T-helper 1 cell (primary cell): ENCODE results near the gene ZNF556.
A peak's percentile ranks its signal among the peaks of the same experiment; 100 is the strongest.
"Not testable (repeated sequence)": the region's sequence is repeated elsewhere in the genome, so short reads cannot be mapped to it uniquely, and the experiment has no call there.

ENCODE experiments used
- DNase-seq, 5 donors: peaks; one replicate each; pipeline ENCODE4 v3.0.0-alpha.2; 2012 to 2020

The ZNF556 gene

GRCh38 chr19:2854849-2855248 is 12.3 kb upstream of the ZNF556 start:
- no peak for DNase-seq

DNA sequence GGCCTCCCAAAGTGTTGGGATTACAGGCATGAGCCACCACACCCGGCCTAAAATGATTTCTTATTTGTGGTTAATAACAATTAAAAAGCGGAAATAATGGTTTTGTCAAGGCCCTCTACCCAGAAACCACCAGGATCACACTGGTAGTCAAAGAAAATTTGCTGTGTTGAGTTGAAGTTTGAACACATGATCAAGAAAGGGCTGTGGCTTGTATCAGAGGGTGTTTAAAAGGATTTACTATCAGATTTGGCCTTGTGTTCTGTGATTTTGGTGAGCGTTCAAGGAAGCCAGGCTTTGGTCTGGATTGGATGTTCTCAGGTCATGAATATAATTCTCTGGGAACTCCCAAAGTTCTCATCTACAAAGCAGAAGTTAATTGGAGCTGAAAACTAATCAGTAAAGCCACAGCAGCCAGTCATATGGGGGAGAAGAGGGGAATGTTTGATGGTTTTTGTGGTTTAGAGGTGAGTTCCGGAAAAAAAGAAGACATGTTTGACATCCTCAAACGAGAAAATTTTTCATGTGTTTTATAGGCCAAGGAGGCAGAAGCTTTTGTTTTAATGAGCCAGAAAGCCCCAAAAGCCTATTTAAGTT is 10.6 kb upstream of the ZNF556 start:
- DNase-seq, result peak in 1 of 5 donors; percentile 18

GRCh38 chr19:2858864-2859263 is 8.3 kb upstream of the ZNF556 start:
- DNase-seq, result no peak

DNA sequence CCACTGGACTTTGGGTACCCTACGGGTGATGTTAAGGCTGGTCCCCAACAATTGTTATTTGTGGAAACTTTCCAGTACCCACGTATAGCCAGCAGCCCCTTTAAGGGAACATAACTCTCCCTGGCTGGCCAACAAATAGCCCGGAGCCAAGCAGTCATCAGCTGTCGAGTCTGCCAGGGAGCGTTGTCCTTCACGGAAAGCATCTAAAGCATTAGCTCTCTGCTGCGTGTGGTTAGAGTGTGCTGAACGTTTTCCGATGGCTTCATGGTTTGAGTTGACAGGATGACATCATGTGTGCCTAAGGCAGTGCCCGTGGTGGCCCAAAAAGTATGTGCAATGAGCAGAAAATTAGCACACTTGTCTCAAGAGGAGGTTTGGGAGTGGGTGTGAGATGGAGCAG is 3.3 kb upstream of the ZNF556 start:
- DNase-seq, result no peak

GRCh38 chr19:2865334-2866100 is 1.6 kb upstream of the ZNF556 start:
- DNase-seq, result no peak

- no peak for DNase-seq
Observed at GRCh38 chr19:2866495-2867024, 575 bp upstream of the ZNF556 start.

DNA sequence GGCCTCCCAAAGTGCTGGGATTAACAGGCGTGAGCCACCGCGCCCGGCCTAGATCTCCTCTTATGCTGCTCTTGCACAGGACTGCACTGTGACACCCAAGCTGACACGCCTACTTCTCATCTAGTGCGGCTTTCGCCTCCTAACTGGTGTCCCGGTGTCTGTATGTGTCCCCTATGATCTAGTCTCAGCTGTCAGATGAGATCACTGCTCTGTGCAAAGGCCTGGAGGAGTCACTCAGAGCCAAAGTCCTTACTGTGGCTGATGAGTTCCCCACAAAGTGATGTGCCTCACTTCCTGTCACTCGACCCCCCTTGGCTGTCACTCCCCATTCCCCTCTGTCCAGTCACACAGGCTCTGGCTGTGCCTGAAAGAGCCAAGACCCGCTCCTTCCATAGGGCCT is 2.5 kb downstream of the ZNF556 start:
- DNase-seq, result no peak

- peak in 1 of 5 donors; percentile 20 for DNase-seq
Observed at GRCh38 chr19:2872175-2872574, 5.0 kb downstream of the ZNF556 start.

GRCh38 chr19:2877398-2878331 is 10.5 kb downstream of the ZNF556 start:
- DNase-seq, result no peak

DNA sequence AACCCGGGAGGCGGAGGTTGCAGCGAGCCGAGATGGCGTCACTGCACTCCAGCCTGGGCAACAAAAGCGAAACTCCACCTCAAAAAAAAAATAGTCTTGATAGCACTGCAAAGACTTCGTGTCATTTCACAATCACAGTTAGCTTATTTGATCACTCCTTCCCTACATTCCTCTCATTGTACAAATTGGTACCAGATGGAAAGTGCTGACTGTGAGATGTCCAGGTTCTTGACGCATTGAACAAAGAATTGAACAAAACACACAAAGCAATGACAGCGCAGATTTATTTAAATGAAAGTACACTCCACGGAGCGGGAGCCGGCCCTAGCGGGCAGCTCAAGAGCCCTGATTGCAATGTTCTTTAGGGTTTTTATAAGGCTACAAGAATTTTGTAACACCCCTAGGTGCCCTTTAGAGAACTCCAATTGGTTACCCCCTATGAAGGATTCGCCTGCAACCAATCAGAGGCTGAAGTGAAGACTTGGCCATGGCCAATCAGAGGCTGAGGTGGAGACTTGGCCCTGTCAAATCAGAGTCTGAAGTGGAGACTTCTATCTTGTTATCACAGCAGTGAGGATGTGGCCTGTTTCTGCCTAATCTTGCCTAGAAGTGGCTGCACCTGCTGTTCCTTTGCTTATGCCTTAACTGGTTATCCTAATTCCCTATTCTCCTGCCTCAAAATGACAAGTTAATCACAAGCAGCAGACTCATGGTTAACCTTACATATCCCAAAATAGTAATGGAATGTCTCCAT is 16.7 kb downstream of the ZNF556 start:
- no peak for DNase-seq

GRCh38 chr19:2885736-2886135 is 18.6 kb downstream of the ZNF556 start:
- no peak for DNase-seq

DNA sequence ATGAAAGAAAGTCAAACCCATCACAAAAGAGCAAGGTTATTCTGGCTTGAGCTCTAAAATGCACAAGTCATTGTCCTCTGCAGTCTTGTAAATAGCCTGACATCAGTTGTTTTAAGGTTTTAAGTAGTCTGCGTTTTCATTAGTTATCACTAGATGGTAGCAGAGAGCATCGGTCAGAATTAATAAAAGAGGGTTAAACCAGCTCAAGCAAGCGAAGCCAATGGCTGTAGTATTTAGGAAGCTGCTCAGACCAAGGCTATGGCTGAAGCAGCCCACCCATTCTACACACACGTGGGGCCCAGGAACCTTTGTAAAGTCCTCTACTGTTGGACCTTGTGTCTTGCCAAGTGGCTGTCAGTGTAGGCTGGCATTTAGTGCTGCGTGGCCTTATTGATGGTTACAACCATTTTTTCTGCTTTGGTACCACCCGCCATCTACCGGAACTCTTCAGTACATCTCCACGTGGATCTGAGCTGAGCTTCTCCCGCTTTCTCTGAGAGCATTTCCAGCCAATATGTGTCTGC is 20.3 kb downstream of the ZNF556 start:
- peak in 1 of 5 donors; percentile 22 for DNase-seq

DNA sequence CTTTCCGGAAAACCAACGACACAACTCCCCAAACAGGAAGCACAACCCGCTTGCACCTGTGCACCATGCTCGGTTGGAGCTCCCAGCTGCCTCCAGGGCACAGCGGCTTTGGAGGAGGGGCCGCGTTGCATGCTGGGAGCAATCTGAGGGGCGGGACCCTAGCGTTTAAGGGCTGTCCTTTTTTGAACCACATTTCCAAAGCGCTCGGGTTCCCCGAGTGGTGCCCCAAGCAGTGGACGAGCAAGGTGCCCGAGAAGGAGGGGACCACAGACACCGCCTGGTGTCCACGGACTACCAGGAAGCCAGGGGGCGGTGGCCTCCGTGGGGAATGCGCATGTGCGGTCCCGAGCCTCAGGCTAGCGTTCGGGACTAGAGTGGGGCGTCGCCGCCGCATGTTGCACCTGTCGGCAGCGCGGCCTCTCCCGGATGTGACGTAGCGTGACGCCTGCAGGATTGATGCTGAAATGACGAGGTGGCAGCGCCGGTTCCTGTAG is 21.6 kb downstream of the ZNF556 start:
- peak; percentile 40 to 68 (median 58) for DNase-seq

DNA sequence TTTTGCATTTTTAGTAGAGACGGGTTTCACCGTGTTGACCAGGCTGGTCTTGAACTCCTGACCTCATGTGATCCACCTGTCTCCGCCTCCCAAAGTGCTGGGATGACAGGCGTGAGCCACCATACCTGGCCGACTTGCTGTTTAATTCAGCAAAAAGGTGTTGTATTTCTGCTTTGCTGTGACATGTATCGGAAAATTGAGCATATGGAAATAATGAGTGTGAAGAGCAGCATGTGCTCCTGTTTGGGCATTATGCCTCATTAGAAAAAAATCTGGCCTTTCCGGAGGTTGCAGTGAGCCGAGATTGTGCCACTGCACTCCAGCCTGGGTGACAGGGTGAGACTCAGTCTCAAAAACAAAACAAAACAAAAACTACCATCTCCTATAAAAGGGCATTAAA is 23.4 kb downstream of the ZNF556 start:
- not testable (repeated sequence) for DNase-seq

DNA sequence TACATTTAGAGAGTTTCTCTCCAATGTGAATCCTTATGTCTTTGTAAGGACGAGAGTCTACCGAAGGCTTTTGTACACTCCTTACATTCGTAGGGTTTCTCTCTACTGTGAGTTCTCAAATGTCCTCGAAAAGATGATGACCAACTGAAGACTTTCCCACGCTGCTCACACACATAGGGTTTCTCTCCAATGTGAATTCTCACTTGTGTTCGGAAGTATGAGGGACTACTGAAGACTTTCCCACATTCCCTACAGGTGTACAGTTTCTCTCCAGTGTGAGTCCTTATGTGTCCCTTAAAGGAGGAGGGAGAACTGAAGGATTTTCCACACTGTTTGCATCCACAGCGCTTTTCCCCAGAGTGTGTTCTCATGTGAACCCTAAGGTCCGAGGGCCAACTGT is 29.6 kb downstream of the ZNF556 start:
- DNase-seq, result no peak

DNA sequence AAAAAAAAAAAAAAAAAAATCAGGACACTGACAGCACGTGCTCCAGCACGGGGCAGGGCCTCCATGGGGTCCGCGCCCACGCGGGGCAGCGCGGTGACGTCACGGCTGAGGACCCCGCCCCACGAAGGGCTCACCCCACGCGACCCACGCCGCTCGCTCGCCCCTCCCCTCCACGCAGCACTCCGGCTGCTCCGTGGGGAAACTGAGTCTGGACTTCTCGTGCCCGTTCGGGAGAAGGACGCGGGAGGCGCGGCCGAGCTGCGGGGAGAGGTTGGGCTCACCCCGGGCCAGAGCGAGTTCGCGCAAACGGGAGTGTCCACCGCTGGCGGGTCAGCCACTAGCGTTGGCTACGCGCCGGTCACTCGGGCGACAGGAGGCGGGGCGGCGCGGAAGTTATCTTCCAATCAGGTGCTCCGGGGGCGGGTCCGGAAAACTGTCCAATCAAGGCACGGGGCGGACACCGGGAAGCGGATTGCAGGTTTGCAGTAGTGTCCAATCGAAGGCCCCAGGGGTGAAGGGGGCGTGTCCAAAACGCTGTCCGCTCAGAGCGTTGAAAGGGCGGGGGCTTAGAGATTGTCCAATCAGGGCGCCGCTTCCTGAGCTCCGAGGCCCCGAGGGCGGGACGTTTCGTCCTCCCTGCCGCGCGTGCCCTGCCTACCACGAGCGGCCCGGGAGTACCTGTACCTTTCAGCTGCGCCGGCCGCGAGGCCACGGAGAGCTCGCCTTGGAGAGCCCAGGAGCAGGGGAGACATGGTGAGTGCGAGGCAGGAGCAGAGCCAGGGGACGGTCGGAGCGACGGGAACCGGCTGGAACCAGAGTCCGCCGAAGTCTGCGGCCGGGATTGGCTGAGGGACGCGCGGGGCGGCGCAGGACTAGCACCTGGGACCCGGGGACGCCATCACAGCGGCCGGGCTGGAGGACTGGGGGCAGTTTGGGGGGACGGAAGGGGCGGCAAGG is 33.4 kb downstream of the ZNF556 start, which contains the start of gene ZNF57:
Gene ZNF57 (plus strand): TSS at position 633 of the 957 bp plus-strand sequence. CDS start 118 bp downstream, at position 751.
- DNase-seq, result peak; percentile 96 to 98 (median 98)

DNA sequence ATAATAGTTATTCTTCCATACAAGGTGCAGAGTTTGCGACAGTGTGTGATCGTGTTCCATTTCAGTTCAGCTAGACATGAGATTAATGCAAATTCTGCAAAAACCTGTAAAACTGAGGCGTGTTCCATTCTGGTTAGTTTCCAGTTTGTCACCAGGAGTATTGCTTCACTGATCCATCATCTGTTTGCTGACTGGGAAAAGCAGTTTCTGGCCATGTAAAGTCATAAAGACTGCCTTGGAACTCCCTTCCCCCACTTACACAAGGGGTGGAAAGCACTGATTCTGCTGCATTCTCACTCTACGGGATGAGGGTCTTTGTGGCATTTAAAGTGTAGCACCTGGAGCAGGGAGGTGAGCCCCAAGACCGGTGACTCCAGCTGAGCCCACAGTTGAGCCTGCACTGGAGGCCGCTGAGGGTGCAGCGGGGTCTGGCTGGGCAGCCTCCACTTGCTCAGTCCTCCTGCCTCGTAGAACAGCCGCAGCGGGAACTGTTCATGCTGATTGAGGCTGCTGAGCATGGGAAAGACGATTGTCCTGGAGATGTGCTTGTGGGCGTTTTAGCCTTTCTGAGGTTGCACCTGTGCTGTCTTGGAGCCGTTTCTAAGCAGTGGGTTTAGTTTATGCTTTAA is 35.6 kb downstream of the ZNF556 start:
- DNase-seq, result no peak

GRCh38 chr19:2903326-2903725 is 36.2 kb downstream of the ZNF556 start:
- DNase-seq, result not testable (repeated sequence)

DNA sequence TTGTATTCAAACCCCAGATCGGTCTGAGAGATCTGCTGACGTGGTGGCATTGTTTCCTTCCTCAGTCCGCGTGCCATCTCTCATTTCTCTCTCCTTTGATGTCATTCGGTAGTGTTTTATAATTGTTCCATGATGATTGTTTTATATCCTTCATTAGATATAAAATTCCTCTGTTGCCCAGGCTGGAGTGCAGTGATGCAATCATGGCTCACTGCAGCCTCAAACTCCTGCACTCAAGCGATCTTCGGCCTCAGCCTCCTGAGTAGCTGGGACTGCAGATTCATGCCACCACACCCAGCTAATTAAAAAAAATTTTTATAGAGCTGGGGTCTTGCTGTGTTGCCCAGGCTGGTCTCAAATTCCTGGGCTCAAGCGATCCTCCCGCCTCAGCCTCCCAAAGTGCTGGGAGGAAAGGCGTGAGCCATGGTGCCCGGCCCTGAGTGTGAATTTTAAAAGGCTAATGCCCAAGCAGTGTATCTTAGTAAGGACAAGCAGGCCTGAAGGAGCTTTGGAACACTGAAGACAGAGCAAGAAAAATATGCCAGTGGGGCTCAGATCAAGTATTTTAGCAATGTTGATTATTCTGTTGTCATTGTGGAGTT is 38.9 kb downstream of the ZNF556 start:
- DNase-seq, result no peak
